Muscle of leg (tissue), 11 donors: ENCODE measurements around the gene FIG4. TPM values are rescaled to one million over a fixed set of nuclear protein-coding genes. Genes with fewer than 3 reads are reported as not detected.
"Not testable (repeated sequence)": the region's sequence is repeated elsewhere in the genome, so short reads cannot be mapped to it uniquely, and the experiment has no call there.

Experiments used
- DNase-seq: peaks from one replicate; pipeline ENCODE4 v3.0.0; 2013
- H3K27ac ChIP-seq: one replicate; pipeline ENCODE4 v1.5.1; 2013; ENCODE audit warnings: mild to moderate bottlenecking, low read length, control low read depth
- H3K27me3 ChIP-seq: one replicate; pipeline ENCODE4 v1.6.1; 2013; ENCODE audit warnings: low read length; ENCODE audit not compliant: control insufficient read depth, insufficient read depth
- H3K36me3 ChIP-seq: one replicate; pipeline ENCODE4 v1.6.1; 2013; ENCODE audit warnings: low read length; ENCODE audit not compliant: control insufficient read depth, insufficient read depth
- H3K4me1 ChIP-seq: one replicate; pipeline ENCODE4 v1.6.1; 2013; ENCODE audit warnings: low read length; ENCODE audit not compliant: control insufficient read depth, insufficient read depth
- H3K4me3 ChIP-seq: one replicate; pipeline ENCODE4 v1.5.1; 2013; ENCODE audit warnings: low read length, control low read depth
- H3K9me3 ChIP-seq: replicated peaks from 2 replicates; pipeline ENCODE4 v1.6.1; 2013; ENCODE audit warnings: low read depth, low read length; ENCODE audit not compliant: control insufficient read depth
- WGBS: methylation state at CpG from one replicate; pipeline ENCODE4 v1.1.5; 2013; ENCODE audit warnings: missing lambda C conversion rate; ENCODE audit not compliant: insufficient coverage; 5-methylcytosine and 5-hydroxymethylcytosine counted together
- polyA plus RNA-seq, 8 donors: library from polyadenylated mRNA; unstranded; fragments of 120-200 nt; gene quantifications; one replicate each; pipeline versions ENCODE4 v1.2.1 to v1.2.3, GENCODE V29; 2013; ENCODE audit warnings: inconsistent platforms in 1 of 8, low replicate concordance in 1 of 8; ENCODE audit not compliant: insufficient read length in 8 of 8, insufficient read depth in 1 of 8
- total RNA-seq: library from RNA; stranded (reverse); fragments of 120-200 nt; gene quantifications from one replicate; pipeline ENCODE4 v1.2.4, GENCODE V29; 2013

The FIG4 gene
- total and polyA plus RNA-seq, 9 donors = 7.1 to 12.1 (median 10.1) TPM

DNA sequence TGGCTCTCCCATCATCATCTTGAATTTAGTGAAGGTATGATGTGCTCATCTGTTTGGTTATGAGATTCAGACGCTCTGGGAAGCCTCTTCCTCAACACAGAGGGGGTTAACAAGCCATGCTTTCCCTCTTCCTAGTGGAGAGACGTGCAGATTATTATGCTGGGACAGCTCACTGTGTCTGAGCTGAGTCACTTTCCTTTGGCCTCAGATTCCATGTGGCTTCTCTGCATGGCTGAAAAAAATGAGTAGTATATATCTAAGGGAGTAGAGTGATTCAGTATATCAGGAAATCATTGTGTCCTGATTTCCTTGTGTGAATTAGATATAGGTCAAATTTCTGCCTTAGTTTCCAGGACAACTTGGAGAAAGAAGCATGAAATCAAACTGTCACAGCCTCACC, 52.6 kb downstream of the FIG4 start:
- H3K36me3 ChIP-seq = peaks cover 6% of the 10 kb centered on the region
- WGBS = no CpG with 5 or more reads among the region's 2 CpGs
- H3K4me3 ChIP-seq = no peak overlapping the region
- H3K9me3 ChIP-seq = no peaks in the 10 kb centered on the region
- DNase-seq = no peak
- H3K4me1 ChIP-seq = no peaks in the 10 kb centered on the region
- H3K27me3 ChIP-seq = no peaks in the 10 kb centered on the region
- H3K27ac ChIP-seq = no peak overlapping the region

DNA sequence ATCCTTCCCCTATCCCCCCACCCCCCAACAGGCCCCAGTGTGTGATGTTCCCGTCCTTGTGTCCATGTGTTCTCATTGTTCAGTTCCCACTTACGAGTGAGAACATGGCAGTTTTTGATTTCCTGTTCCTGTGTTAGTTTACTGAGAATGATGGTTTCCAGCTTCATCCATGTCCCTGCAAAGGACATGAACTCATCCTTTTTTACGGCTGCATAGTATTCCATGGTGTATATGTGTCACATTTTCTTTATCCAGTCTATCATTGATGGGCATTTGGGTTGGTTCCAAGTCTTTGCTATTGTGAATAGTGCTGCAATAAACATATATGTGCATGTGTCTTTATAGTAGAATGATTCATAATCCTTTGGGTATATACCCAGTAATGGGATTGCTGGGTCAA, 53.7 kb downstream of the FIG4 start:
- WGBS = no CpG with 5 or more reads among the region's 3 CpGs
- not testable (repeated sequence) for H3K4me3 ChIP-seq, H3K36me3 ChIP-seq, H3K27me3 ChIP-seq, H3K27ac ChIP-seq, DNase-seq, H3K4me1 ChIP-seq, H3K9me3 ChIP-seq

DNA sequence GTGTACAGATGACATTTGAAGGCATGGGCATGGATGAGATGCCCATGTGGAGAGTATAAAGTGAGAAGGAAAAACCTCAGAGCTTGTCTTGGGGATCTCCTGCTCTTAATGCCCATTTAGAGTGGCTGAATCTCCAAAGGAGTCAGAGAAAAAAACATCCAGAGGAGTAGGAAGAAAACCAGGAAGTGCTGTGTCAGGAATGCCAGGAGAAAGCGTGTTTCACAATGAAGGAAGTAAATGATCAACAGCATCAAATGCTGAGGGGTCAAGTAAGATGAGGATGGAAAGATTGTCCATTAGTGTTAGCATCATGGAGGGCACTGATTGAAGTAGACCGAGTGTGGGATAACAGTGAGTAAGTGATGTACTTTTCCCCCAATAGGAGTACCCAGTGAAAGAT, 56.1 kb downstream of the FIG4 start:
- Histone ChIP-seq H3K4me1 (no peaks in the 10 kb centered on the region), H3K27me3 (no peaks in the 10 kb centered on the region), H3K36me3 (peaks cover 4% of the 10 kb centered on the region), H3K9me3 (no peaks in the 10 kb centered on the region), H3K4me3 (no peak overlapping the region), H3K27ac (no peak overlapping the region)
- WGBS = 100% methylated on average over 1 of the region's 2 CpGs
- DNase-seq = no peak

DNA sequence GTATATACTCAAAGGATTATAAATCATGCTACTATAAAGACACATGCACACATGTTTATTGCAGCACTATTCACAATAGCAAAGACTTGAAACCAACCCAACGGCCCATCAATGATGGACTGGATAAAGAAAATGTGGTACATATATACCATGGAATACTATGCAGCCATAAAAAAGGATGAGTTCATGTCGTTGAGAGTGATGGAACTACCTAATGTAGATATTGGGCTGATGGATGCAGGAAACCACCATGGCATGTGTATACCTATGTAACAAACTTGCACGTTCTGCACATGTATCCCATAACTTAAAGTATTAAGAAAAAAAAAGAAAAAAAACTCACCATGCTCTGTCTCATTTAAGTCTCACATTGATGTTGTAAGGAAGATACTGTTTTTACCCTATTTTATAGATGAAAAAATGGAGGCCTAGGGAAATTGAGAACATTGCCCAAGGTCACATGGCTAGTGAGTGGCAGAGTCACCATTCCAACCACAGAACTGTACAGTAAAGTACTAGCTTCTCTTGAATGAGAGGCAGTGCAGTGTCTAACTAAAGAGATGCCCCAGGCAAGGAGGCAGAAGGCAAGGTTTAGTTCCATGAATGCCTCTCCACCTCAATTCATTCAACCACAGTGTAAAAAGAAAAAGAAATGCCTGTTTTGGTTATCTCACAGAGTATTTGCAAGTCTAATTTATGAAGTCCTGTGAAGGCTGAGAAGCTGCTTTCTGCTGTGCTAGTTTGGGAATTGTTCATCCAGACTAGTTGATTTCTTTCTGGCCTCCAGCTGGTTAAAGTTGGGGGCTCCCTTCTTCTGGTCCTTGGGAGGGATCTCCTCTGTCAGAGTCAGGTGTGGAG, 68.2 kb downstream of the FIG4 start:
- Histone ChIP-seq H3K4me1 (no peaks in the 10 kb centered on the region), H3K9me3 (no peaks in the 10 kb centered on the region), H3K36me3 (no peaks in the 10 kb centered on the region), H3K27ac (no peak overlapping the region), H3K4me3 (no peak overlapping the region), H3K27me3 (no peaks in the 10 kb centered on the region)
- DNase-seq = no peak
- no CpG with 5 or more reads among the region's 3 CpGs for WGBS

- H3K27me3 ChIP-seq = no peaks in the 10 kb centered on the region
- no CpG with 5 or more reads among the region's 2 CpGs for WGBS
- H3K9me3 ChIP-seq = no peaks in the 10 kb centered on the region
- DNase-seq = no peak
- no peaks in the 10 kb centered on the region for H3K4me1 ChIP-seq
- no peak overlapping the region for H3K4me3 ChIP-seq
- H3K27ac ChIP-seq = no peak overlapping the region
- no peaks in the 10 kb centered on the region for H3K36me3 ChIP-seq
These were observed 69.1 kb downstream of the FIG4 start for GRCh38 chr6:109760208-109760607.

DNA sequence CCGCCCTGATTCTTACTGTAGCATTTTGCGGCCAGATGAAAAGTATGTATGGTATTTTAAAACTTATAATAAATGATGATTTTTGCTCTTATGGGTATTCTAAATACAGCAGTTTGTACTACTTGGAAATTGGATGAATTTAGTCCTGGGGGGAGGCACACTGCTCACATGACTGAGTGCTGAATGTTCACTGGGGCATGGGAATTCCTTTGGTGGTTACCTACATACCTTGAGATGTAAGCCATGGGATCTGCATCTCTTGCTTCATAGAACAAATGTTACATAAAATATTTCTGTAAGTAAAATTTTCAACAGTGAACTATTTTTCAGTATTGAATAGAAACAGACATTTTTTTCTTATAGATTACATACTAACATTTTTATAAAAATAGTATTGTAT, 71.1 kb downstream of the FIG4 start:
- no peak overlapping the region for H3K27ac ChIP-seq
- no peaks in the 10 kb centered on the region for H3K9me3 ChIP-seq
- H3K4me3 ChIP-seq = no peak overlapping the region
- DNase-seq = no peak
- H3K27me3 ChIP-seq = no peaks in the 10 kb centered on the region
- 90% methylated on average over 2 of the region's 2 CpGs for WGBS
- H3K4me1 ChIP-seq = no peaks in the 10 kb centered on the region
- no peaks in the 10 kb centered on the region for H3K36me3 ChIP-seq

- WGBS = no CpG with 5 or more reads among the region's 1 CpG
- H3K9me3 ChIP-seq = no peaks in the 10 kb centered on the region
- no peaks in the 10 kb centered on the region for H3K36me3 ChIP-seq
- H3K4me1 ChIP-seq = no peaks in the 10 kb centered on the region
- no peak for DNase-seq
- no peaks in the 10 kb centered on the region for H3K27me3 ChIP-seq
- H3K27ac ChIP-seq = no peak overlapping the region
- no peak overlapping the region for H3K4me3 ChIP-seq
These were observed 71.8 kb downstream of the FIG4 start for GRCh38 chr6:109762769-109763441.

- WGBS = 72% methylated on average over 3 of the region's 3 CpGs
- no peak for DNase-seq
- Histone ChIP-seq H3K27ac (no peak overlapping the region), H3K4me3 (no peak overlapping the region), H3K4me1 (no peaks in the 10 kb centered on the region), H3K27me3 (no peaks in the 10 kb centered on the region), H3K36me3 (peaks cover 6% of the 10 kb centered on the region), H3K9me3 (no peaks in the 10 kb centered on the region)
These were observed 75.1 kb downstream of the FIG4 start for GRCh38 chr6:109766167-109766566.

GRCh38 chr6:109767961-109768360, 76.9 kb downstream of the FIG4 start:
- 88% methylated on average over 3 of the region's 3 CpGs for WGBS
- DNase-seq = no peak
- no peaks in the 10 kb centered on the region for H3K4me1 ChIP-seq

GRCh38 chr6:109768485-109768884, 77.4 kb downstream of the FIG4 start:
- no peak for DNase-seq
- Histone ChIP-seq H3K27ac (no peak overlapping the region), H3K36me3 (peaks cover 6% of the 10 kb centered on the region), H3K27me3 (no peaks in the 10 kb centered on the region), H3K9me3 (no peaks in the 10 kb centered on the region), H3K4me1 (no peaks in the 10 kb centered on the region), H3K4me3 (no peak overlapping the region)
- WGBS = 81% methylated on average over 3 of the region's 5 CpGs

More at GRCh38 chr6:109767961-109768360, 76.9 kb downstream of the FIG4 start:
- H3K27me3 ChIP-seq = no peaks in the 10 kb centered on the region
- no peak overlapping the region for H3K27ac ChIP-seq
- peaks cover 6% of the 10 kb centered on the region for H3K36me3 ChIP-seq
- no peak overlapping the region for H3K4me3 ChIP-seq
- no peaks in the 10 kb centered on the region for H3K9me3 ChIP-seq
